HG03280 (cell line): ENCODE data around the gene CDYL2.
"Not testable (repeated sequence)": the region's sequence is repeated elsewhere in the genome, so short reads cannot be mapped to it uniquely, and the experiment has no call there.

Source experiments
- ATAC-seq: cut with Tn5 transposase; IDR thresholded peaks from one replicate; pipeline ENCODE4 v1.9.1; 2021; ENCODE audit warnings: mild to moderate bottlenecking, moderate library complexity; ENCODE audit not compliant: unreplicated experiment

Gene CDYL2

GRCh38 chr16:80809366-80809765 is 5.0 kb upstream of the CDYL2 start:
- no peak for ATAC-seq

GRCh38 chr16:80807906-80808305 is 3.5 kb upstream of the CDYL2 start:
- no peak for ATAC-seq

DNA sequence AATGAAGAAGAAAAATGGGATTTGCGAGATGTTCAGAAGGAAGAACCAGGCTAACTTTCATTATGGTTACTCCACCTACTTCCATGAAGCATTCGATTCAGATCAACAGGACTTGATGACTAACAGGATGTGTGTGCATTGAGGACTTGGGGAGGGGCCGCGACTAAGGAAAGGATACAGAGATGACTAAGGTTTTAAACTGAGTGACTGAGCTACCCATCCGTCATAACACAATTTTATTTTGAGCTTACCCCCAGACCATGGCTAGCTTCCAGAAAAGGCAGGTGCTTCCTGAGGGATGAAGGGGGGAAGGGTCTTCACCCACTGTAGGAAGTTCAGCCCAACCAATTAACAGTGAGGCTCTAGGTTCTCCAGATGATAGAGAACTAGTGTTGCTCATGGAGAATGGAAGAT is 2.5 kb upstream of the CDYL2 start:
- no peak for ATAC-seq

- ATAC-seq: no peak
Measured at GRCh38 chr16:80806289-80806688, 1.9 kb upstream of the CDYL2 start.

DNA sequence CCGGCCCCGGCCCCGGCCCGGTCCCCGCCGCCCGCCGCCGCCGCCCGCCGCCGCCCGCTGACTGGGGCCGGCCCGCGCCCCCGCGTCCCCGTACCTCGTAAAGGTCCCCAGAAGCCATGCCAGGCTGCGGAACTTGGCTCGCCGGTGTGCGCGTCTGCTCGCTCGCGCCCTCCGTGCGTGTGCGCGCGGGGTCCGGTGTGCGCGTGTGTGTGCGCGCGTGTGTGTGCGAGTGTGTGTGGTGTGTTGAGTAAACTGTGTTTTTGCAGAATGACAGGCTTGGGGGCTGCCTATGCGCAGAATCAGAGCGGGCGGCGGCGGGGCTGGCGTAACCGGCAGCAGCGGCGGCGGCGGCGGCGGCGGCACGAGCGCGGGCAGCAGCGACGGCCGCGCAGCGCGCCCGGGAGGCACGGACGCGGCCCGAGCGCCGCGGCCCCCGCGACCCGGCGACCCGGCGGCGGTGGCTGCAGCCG is 307 bp downstream of the CDYL2 start:
- peak; percentile 36 for ATAC-seq

DNA sequence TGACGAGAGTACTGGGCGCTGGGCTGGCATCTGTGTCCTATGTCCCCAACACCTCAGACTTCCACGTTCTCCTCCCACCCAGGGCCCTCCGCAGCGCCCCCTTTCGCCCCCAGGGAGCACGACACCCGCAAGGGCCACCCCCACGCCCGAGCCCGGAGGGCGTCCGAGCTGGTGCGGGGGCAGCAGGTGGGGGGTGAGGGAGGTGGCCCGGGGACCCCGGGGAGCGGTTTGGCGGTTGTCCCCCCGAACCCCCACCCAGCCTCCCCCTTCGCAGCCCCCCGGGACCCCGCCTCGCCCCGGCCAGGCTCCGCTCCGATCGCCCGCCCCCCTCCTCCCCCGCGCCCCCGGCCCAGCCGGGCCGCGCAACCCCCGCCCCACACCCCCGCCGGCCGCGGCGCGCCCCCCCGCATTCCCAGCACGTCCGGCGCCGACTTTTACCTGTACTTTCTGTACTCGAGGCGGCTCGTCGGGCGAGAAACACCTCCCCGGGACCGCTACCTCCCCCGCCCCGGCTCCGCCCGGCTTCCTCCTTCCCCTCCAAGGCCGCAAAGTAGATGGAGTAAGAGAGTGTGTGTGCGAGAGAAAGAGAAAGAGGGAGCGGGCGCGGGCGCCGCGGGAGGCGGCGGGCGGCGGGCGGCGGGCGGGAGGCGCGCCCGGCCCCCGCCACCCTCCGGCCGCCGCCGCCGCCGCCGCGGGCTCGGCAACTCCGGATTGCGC is 901 bp downstream of the CDYL2 start:
- ATAC-seq: no peak

GRCh38 chr16:80802902-80803301 is 1.5 kb downstream of the CDYL2 start:
- no peak for ATAC-seq

GRCh38 chr16:80802138-80802537 is 2.3 kb downstream of the CDYL2 start:
- ATAC-seq: no peak

- ATAC-seq: no peak
Measured at GRCh38 chr16:80794071-80794470, 10.3 kb downstream of the CDYL2 start.

GRCh38 chr16:80792031-80792430 is 12.4 kb downstream of the CDYL2 start:
- no peak for ATAC-seq

- no peak for ATAC-seq
Measured at GRCh38 chr16:80791411-80791810, 13.0 kb downstream of the CDYL2 start.

DNA sequence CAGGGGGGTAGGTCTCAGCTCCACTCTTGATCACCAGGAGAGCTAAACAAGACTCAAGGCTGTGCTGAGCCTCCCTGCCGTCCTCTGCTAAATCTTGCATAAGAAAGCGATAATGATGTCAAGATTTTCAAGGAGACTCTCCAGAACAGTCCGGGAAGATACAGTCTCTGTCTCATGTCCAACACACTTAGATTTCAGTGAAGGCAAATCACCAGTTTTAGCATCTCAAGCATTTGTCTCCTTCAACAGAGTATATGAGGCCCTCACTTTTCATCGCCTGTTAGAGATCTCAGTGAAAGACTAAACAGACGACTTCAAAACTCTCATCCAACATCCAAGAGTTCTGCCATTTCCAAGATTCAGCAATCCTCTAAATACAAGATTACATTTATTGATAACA is 13.6 kb downstream of the CDYL2 start:
- ATAC-seq: no peak

- no peak for ATAC-seq
Measured at GRCh38 chr16:80788027-80788426, 16.4 kb downstream of the CDYL2 start.

DNA sequence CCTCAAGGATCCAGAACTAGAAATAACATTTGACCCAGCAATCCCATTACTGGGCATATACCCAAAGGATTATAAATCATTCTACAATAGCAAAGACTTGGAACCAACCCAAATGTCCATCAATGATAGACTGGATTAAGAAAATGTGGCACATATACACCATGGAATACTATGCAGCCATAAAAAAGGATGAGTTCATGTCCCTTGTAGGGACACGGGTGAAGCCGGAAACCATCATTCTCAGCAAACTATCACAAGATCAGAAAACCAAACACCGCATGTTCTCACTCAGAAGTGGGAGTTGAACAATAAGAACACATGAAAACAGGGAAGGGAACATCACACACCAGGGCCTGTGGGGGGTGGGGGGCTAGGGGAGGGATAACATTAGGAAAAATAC is 17.8 kb downstream of the CDYL2 start:
- ATAC-seq: not testable (repeated sequence)

GRCh38 chr16:80784951-80785350 is 19.4 kb downstream of the CDYL2 start:
- ATAC-seq: no peak

DNA sequence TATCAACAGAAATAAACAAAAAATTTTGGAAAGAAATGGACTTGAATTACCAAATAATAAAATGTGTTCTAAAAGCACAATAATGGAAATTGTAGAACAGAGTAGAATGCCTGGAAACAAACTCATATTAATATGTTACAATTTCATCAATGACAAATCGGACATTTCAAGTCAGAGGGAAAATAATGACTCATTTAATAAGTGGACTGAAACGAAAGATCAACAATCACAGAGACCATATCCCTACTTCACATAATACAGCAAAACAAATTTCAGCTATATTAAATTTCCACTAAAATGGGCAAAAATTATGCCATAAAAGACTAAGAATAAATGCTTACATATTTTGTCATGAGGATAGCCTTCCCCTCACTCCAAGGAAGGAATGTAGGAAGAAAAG is 25.7 kb downstream of the CDYL2 start:
- no peak for ATAC-seq

DNA sequence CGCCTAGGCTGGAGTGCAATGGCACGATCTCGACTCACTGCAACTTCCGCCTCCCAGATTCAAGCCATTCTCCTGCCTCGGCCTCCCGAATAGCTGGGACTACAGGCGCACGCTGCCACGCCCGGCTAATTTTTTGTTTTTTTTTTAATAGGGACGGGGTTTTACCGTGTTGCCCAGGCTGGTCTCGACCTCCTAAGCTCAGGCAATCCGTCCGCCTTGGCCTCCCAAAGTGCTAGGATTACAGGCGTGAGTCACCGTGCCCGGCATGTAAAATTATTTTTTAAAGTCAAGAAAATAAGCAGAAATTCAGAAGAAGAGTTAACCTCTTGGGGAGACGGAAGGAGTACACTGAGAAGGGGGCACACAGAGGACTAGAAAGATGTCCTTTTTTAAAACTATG is 27.5 kb downstream of the CDYL2 start:
- no peak for ATAC-seq

DNA sequence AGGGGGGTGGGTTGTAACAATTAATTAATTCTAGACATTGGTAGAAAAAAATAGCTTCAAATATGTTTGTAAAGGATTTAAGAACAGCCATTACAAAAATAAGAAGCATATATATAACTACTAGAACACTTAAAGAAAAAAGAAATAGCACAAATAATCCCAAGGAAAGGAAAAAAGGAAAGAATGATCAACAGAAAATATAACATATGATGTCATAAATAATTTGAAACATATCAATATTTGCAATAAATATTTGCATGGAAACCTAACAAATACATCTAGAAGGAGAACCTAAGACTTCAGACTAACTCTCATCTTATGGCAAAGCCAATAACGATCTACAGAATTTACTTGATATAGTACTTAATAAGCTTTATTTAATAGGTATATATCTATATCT is 28.9 kb downstream of the CDYL2 start:
- no peak for ATAC-seq

- ATAC-seq: no peak
Measured at GRCh38 chr16:80766798-80767197, 37.6 kb downstream of the CDYL2 start.

DNA sequence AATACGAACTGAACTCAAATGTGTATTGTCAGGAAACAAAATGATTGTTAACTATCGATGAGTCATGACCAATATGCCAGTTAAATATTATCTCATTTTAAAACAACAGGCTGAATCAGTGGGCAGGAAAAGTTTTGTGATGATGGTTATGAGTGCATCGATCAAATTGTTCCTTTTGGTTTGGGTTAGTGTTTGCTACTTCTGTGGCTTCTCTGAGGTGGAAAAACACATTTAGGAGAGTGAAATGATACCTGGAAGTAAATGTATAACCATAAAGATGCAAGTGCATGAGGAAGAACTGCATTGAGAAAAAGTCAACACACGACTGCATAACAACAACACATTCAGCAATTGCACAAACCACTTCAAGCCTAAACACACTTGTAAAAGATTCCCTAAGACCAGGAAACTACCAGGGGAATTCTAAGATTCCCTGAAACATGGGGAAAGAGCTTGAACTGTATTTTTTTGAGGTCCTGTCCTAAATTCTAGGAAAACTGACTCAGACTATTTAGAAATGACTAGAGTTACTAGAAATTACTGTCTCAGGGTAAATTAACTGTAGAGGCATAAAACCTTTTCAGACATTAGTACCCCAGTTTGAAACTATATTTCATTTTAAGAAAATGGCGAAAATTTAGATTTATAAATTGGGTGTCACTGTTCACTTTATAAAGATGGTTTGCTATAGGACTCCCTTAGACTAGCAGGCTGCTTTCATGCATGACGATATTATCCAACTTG is 44.8 kb downstream of the CDYL2 start:
- ATAC-seq: no peak

DNA sequence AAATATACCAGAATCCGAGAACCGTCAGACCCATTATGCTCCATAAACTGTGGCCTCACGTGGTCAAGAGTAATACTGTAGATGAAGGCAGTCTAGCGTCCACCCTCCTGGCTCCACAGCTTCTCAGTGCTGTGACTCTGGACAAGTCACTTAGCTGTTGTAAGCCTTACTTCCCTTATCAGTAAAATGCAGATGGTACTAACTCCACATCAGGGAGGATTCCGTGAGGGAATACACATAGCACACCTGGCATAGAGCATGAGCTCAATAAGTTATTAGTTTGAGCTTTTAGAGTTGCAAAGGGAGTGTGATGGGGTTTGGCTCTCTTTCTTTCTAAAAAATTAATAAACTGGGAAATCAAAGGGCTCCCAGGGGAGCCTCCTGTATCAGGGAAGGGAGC is 49.9 kb downstream of the CDYL2 start:
- ATAC-seq: no peak

DNA sequence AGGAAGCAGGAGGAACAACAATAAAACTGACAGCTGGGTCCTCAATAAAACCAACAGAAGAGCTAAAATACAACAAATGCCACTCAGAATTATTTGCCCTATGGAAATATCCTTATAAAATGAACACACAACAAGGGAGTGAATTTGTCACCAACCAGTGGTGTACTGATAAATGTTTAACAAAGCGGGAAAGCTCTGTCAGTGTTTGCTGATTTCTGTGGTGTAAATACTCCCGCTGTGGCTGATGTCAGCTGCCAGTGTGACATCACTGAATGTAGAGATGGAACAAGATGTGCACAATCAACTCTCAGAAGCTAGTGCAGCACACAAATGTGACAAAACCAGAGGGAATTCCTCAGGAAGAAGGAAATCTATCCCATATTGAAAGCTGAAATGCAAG is 51.9 kb downstream of the CDYL2 start:
- no peak for ATAC-seq
